Lower leg skin (tissue), 3 donors: ENCODE measurements around the gene VWA8.

ENCODE experiments used
- CTCF ChIP-seq, 3 donors: fragments of 450-650 bp; IDR thresholded peaks; one replicate each; pipeline ENCODE4 v1.5.1; 2016; ENCODE audit warnings: antibody characterized with exemption in 3 of 3, mild to moderate bottlenecking in 3 of 3, moderate library complexity in 2 of 3
- POLR2A ChIP-seq, 2 donors: fragments of 450-650 bp; IDR thresholded peaks; one replicate each; pipeline ENCODE4 v1.6.1; 2016 to 2017; ENCODE audit warnings: antibody characterized with exemption in 2 of 2, mild to moderate bottlenecking in 1 of 2, moderate library complexity in 1 of 2

- no peak for TF ChIP-seq CTCF (IDR thresholded peaks at IDR 0.05)
- TF ChIP-seq POLR2A (IDR thresholded peaks at IDR 0.05): no peak
Observed at GRCh38 chr13:41956272-41956671, 4.6 kb downstream of the VWA8 start.
